A549 treated with GW870086 at 1 μM for 4 hours (cell line): ENCODE results near the gene EHMT1. TPM values are rescaled to one million over a fixed set of nuclear protein-coding genes. Genes with fewer than 3 reads are reported as not detected.

Source experiments
- total RNA-seq: library from RNA; stranded (reverse); fragments of 200-300 nt; extraction: Qiagen RNA extraction; gene quantifications from 5 replicates; pipeline ENCODE4 v1.2.3, GENCODE V29; 2022; ENCODE audit warnings: low read depth

EHMT1 gene
- total RNA-seq = 37.5 to 49.3 TPM (median 41.8 TPM) in 5 replicates

DNA sequence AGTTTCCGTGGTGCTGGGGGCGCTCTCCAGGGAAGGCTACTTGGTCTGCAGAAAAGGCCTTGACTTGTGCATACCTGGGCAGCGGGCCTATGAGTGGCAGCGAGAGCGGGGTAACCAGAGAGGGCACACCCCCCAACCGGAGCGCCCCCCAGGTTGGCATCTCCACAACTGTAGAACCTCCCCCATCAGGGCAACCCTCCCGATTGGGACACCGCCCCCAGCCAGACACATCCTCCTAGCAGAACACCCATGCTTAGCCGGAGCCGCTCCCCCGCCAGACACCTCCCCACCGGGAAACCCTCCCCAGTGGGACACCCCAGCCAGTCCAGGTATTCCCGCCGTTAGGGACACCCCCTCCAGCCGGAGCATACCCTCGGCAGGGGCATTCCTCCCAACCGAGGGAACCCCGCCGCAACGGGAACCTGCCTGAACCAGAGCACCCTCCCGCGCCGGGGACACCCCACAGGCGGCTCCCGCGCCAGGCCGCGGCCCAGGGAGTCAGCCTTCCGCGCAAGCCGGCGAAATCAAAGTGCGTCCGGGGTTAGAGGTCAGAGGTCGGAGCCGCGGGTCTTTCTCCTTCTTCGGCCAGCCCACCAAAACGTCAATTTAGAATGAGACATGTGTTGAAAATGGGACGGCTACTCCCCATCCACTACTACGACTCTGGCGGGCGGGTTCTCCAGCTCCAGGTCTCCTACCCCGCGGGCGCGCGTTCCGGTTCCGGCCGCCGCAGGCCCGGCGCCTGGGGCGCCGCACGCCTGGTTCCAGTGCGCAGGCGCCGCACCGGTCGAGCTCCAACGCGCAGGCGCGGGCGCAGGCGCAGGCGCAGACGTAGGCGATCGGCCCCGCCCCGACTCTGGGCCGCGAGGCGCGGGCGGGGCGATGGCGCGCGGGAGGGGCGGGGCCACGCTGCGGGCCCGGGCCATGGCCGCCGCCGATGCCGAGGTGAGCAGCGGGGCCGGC, at the start of gene EHMT1:
Gene EHMT1, plus strand, starts transcription at position 901 of the 963 bp plus-strand sequence. Its CDS starts 24 bp downstream, at position 925.

DNA sequence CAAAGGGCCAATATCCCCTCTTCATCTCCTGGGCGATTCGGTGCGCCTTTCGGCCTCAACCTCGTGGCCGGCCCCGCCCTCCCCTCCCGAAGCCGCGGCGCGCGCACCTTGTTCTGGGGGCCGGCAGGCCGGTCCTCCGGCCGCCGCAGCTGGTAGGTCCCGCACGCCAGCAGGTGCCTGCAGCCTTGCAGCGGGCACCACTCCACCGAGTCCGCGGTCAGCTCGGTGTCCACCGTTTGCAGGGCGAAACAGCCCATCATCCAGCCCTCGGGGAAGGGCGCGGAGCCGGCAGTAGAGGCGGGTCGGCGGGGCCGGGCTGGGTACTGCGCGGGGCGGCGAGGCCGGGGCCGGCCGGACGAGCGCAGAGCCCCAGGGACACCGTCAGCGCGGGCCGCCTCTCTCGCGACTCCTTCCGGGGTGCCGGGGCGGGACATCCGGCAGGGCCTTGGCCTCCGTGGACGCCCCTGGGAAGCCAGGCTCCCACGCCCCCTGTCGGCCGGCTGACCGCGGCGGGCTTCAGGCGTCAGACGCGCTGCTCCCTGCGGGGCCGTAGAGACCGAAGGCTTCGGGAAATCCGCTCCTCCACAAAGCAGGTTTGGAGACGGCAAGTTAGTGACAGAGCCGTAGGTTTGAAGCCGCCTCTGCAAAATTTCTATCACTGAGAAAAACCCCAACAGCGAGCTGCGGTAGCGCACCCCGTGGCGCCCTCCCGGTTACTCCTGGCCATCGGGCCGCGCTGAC, 40.1 kb upstream of the EHMT1 start, which contains the start of gene DPH7:
Gene DPH7, minus strand, starts transcription at position 408 of the 741 bp plus-strand sequence. Its CDS starts 148 bp downstream, at position 260.

DNA sequence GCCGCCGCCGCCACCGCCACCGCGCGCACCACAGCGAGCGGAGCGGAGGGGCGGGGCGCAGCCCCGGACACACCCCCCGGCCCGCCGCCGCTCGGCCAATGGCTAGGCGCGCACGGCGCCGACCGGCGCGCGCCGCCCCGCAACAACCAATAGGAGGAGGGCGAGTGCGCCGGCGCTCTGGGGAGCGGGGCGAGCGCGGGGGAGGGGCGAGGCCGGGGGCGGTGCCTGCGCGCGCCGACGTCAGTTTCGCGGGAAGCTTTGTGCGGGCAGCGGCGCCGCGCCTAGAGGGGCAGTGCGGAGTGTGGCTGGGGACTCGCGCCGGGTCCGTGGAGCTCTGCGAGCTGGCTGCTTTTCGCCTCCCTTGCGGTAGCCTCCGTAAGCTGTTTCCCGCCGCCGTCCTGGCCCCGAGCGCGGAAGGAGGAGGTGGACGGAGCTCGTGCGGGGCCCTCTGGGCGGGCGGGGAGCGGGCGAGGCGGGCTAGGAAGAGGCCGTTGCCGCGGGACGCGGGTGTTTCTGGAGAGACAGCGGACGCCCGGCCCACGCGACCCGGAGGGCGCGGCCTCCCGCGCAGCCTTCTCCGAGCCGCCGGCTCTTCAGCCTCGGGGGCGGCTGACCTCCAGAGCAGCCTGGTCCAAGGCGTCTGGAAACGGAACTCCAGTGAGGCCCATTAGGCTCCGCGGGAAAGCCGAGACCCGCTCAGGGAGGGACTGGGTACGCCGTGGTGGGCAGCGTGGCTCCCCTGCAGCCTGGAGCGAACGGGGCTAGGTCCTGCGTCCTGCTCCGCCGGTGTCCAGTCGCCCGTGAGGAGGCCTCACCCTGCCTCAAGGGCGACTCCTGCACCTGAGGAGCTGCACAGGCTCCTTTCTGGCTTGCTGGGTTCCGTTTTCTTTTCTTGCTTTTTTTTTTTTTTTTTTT, 28.1 kb upstream of the EHMT1 start, which contains the start of gene ZMYND19:
Gene ZMYND19, minus strand, starts transcription at position 44 of the 915 bp plus-strand sequence. CDS start 249 bp downstream, outside the sequence.

DNA sequence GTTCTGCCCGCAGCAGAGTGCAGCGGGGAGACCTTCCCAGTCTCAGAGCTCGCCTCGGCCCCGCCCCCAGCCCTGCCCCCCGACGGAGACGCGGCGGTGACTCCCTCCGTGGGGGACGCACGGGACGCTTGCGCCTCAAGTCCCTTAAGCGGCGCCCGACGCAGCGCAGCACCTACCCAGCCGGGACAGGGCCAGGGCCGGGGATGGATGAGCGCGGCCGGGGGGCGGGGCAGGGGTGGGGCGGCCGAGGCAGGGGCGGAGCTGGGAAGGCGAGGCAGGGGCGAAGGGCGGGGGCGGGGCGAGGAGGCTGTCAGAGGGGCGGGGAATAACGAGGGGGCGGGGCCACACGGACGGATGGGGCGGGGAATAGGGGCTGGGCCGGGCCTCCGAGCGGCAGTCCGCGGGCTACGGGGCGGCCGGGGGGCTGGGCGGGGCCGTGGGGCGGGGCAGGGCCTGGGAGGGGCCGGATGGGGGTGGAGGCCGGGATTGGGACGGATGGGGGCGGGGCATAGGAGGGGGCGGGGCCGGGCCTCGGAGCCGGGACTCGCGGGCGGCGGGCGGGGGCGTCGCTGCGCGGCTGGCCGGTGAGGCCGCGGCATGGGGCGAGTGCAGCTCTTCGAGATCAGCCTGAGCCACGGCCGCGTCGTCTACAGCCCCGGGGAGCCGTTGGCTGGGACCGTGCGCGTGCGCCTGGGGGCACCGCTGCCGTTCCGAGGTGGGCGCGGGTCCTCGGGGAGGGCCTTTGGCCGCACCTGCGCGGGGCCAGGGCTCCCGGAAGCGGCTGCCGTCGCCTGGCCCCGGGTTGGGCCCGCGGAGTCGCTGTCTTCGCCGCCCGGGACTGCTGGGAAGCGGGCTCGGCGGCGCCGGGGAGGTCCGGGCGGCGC, 13.4 kb upstream of the EHMT1 start, which contains the start of gene ARRDC1:
Gene ARRDC1, plus strand, starts transcription at position 566 of the 884 bp plus-strand sequence. Its CDS starts 32 bp downstream, at position 598.

DNA sequence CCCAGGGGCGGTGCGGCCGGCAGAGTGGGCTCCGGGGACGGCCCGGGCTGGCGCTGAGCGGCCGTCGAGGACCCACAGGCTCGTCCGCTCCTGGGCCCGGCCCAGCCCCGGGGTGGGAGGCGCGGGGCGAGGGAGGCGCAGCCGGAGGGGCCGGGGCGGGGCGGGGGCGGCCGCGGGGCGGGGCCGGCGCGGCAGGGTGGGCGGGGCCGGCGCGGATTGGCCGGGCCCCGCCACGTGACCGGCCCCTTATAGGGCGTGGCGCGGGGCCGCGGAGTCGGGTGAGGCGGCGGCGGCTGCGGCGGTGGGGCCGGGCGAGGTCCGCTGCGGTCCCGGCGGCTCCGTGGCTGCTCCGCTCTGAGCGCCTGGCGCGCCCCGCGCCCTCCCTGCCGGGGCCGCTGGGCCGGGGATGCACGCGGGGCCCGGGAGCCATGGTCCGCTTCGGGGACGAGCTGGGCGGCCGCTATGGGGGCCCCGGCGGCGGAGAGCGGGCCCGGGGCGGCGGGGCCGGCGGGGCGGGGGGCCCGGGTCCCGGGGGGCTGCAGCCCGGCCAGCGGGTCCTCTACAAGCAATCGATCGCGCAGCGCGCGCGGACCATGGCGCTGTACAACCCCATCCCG, 258.8 kb downstream of the EHMT1 start, which contains the start of gene CACNA1B:
Gene CACNA1B, plus strand, starts transcription at position 277 of the 617 bp plus-strand sequence. Its CDS starts 152 bp downstream, at position 429.

Other genes starting within 250 kb of the EHMT1 start
- 4.2 to 6.1 TPM (median 5.6 TPM) in 5 replicates for gene EXD3, start 195.8 kb upstream of the EHMT1 start, total RNA-seq
- gene NOXA1, start 195.6 kb upstream of the EHMT1 start, total RNA-seq = 0.91 to 2.0 TPM (median 1.3 TPM) in 5 replicates
- 0.08 to 0.31 TPM (median 0.23 TPM) in 5 replicates for gene ENTPD8, start 177.6 kb upstream of the EHMT1 start, total RNA-seq
- gene NSMF, start 159.7 kb upstream of the EHMT1 start, total RNA-seq = 29.8 to 45.1 TPM (median 44.2 TPM) in 5 replicates
- gene PNPLA7, start 68.6 kb upstream of the EHMT1 start, total RNA-seq = 0.45 to 1.0 TPM (median 0.69 TPM) in 5 replicates
- gene MRPL41, start 67.1 kb upstream of the EHMT1 start, total RNA-seq = 57.7 to 99.0 TPM (median 89.5 TPM) in 5 replicates
- 26.2 to 32.2 TPM (median 30.1 TPM) in 5 replicates for gene DPH7, start 40.1 kb upstream of the EHMT1 start, total RNA-seq
- 41.9 to 63.7 TPM (median 56.5 TPM) in 5 replicates for gene ZMYND19, start 28.5 kb upstream of the EHMT1 start, total RNA-seq
- gene ARRDC1, start 13.3 kb upstream of the EHMT1 start, total RNA-seq = 48.4 to 67.0 TPM (median 61.3 TPM) in 5 replicates